A673 (cell line): ENCODE data around the gene SHROOM4. TPM values are rescaled to one million over a fixed set of nuclear protein-coding genes. Genes with fewer than 3 reads are reported as not detected.

ENCODE experiments used
- BruUV-seq: library from RNA; stranded (reverse); fragments of 400-500 nt; replicated peaks from 2 replicates; lab custom pipeline; 2021; lab: Mats Ljungman, UMichigan
- CTCF ChIA-PET: fragments of 300-600 bp; sonication (Branson Sonifier 250); formaldehyde crosslinking; loops from one replicate; lab custom pipeline; 2022; ENCODE audit warnings: antibody characterized with exemption; lab: Charles Lee
- POLR2A ChIA-PET: fragments of 300-600 bp; sonication (Branson Sonifier 250); formaldehyde crosslinking; loops from one replicate; lab custom pipeline; 2022; ENCODE audit warnings: antibody characterized with exemption; ENCODE audit not compliant: low non-redundant PET; lab: Charles Lee
- DNase-seq: peaks from one replicate; pipeline ENCODE4 v3.0.0-alpha.2; 2015; ENCODE audit warnings: low spot score
- H3K27ac ChIP-seq: fragments of 200-600 bp; sonication (generic); 2 replicates; pipeline ENCODE4 v1.5.1; 2016; ENCODE audit warnings: mixed run types, low read depth, mild to moderate bottlenecking, mixed read lengths, antibody characterized with exemption, low read length; ENCODE audit not compliant: poor library complexity, severe bottlenecking
- H3K27me3 ChIP-seq: fragments of 200-600 bp; sonication (generic); replicated peaks from 2 replicates; pipeline ENCODE4 v1.6.1; 2017; ENCODE audit warnings: mixed run types, low read depth, mild to moderate bottlenecking, mixed read lengths, antibody characterized with exemption, low read length; ENCODE audit not compliant: insufficient read depth, poor library complexity
- H3K36me3 ChIP-seq: fragments of 200-600 bp; sonication (generic); 2 replicates; pipeline ENCODE4 v1.6.1; 2016; ENCODE audit warnings: mixed run types, mild to moderate bottlenecking, mixed read lengths, antibody characterized with exemption, low read length; ENCODE audit not compliant: insufficient read depth, poor library complexity, severe bottlenecking
- H3K4me1 ChIP-seq: fragments of 200-600 bp; sonication (generic); 2 replicates; pipeline ENCODE4 v1.6.1; 2017; ENCODE audit warnings: mixed run types, mild to moderate bottlenecking, mixed read lengths, antibody characterized with exemption, low read length; ENCODE audit not compliant: insufficient read depth, poor library complexity, severe bottlenecking
- H3K4me3 ChIP-seq: fragments of 200-600 bp; sonication (generic); 2 replicates; pipeline ENCODE4 v1.5.1; 2016; ENCODE audit warnings: low read depth, mixed run types, mild to moderate bottlenecking, mixed read lengths, low read length; ENCODE audit not compliant: poor library complexity, severe bottlenecking
- H3K9me3 ChIP-seq: fragments of 200-600 bp; sonication (generic); 2 replicates; pipeline ENCODE4 v1.6.1; 2016; ENCODE audit warnings: mixed run types, low read depth, mild to moderate bottlenecking, mixed read lengths, antibody characterized with exemption, low read length; ENCODE audit not compliant: poor library complexity, severe bottlenecking
- CTCF ChIP-seq: fragments of 300-800, 200-600 bp; sonication (generic); conservative IDR thresholded peaks from 2 replicates; pipeline ENCODE4 v1.5.1; 2017; ENCODE audit warnings: low read depth, mild to moderate bottlenecking, antibody characterized with exemption, low read length, moderate library complexity, mixed read lengths
- EZH2 ChIP-seq: fragments of 200-600 bp; sonication (generic); IDR thresholded peaks from 2 replicates; pipeline ENCODE4 v1.6.1; 2017; ENCODE audit warnings: borderline replicate concordance, low read depth, mild to moderate bottlenecking, mixed read lengths, antibody characterized with exemption, low read length; ENCODE audit not compliant: poor library complexity, severe bottlenecking
- intact Hi-C: fragments of 100-400 bp; cut with micrococcal nuclease; formaldehyde crosslinking; loops from one replicate; pipeline ENCODE4 v1.10.0; 2022; ENCODE audit not compliant: unreplicated experiment
- total RNA-seq: library from RNA; stranded (reverse); gene quantifications from 2 replicates; pipeline ENCODE4 v1.2.3, GENCODE V29; 2021

SHROOM4 gene
- total RNA-seq, 1 experiment from 2014 or later, result 7.0 TPM

GRCh38 chrX:50852524-50852923 lies 38.5 kb upstream of the SHROOM4 start:
- no peaks in the 10 kb centered on the region for H3K9me3 ChIP-seq
- BruUV-seq, result no TSS peak
- TF ChIP-seq EZH2 (no peak), CTCF (no peak)
- H3K36me3 ChIP-seq, result no peaks in the 10 kb centered on the region
- no peak overlapping the region for H3K4me3 ChIP-seq
- H3K4me1 ChIP-seq, result no peaks in the 10 kb centered on the region
- ChIA-PET CTCF (no interaction called here), POLR2A (no interaction called here)
- H3K27ac ChIP-seq, result no peak overlapping the region
- no peaks in the 10 kb centered on the region for H3K27me3 ChIP-seq
- intact Hi-C loops, result no loop called here
- DNase-seq, result no peak

GRCh38 chrX:50842221-50842620 lies 28.2 kb upstream of the SHROOM4 start:
- no peaks in the 10 kb centered on the region for H3K4me1 ChIP-seq
- H3K9me3 ChIP-seq, result no peaks in the 10 kb centered on the region
- CTCF ChIA-PET, result no interaction called here
- no peaks in the 10 kb centered on the region for H3K27me3 ChIP-seq
- DNase-seq, result no peak
- no peak overlapping the region for H3K27ac ChIP-seq
- TF ChIP-seq CTCF (no peak), EZH2 (no peak)
- H3K4me3 ChIP-seq, result no peak overlapping the region
- POLR2A ChIA-PET, result no interaction called here
- no TSS peak for BruUV-seq
- intact Hi-C loops, result no loop called here
- no peaks in the 10 kb centered on the region for H3K36me3 ChIP-seq

DNA sequence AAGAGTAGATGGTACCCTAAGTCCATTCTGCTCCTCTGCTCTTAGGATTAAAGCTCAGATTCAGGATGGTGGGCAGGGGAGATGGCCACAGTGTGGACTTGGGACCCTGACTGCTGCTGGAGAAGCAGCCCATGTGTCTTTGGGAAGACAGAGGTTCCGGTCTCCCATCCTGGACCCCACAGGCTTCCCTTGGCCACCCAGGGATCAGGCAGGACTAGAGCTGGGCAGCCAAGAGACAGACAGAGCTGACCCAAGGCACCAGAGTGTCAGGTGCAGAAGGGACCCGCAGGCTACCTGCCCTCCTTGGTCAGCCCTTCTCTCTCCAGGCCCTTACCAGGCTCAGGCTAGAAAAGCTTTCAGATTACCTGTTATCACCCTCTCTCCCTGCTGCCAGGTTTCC lies 25.7 kb upstream of the SHROOM4 start:
- no peaks in the 10 kb centered on the region for H3K9me3 ChIP-seq
- H3K27ac ChIP-seq, result no peak overlapping the region
- H3K4me3 ChIP-seq, result no peak overlapping the region
- POLR2A ChIA-PET, result no interaction called here
- intact Hi-C loops, result no loop called here
- no peak for DNase-seq
- no TSS peak for BruUV-seq
- CTCF ChIA-PET, result no interaction called here
- TF ChIP-seq EZH2, result no peak
- TF ChIP-seq CTCF, result no peak
- no peaks in the 10 kb centered on the region for H3K27me3 ChIP-seq
- no peaks in the 10 kb centered on the region for H3K4me1 ChIP-seq
- H3K36me3 ChIP-seq, result no peaks in the 10 kb centered on the region
